Medulla oblongata (tissue), 1 donor: ENCODE measurements around the gene GSAP.
"Not testable (repeated sequence)": the region's sequence is repeated elsewhere in the genome, so short reads cannot be mapped to it uniquely, and the experiment has no call there.

ENCODE experiments used
- DNase-seq: peaks from one replicate; pipeline ENCODE4 v3.0.0-alpha.2; 2015; ENCODE audit errors: extremely low spot score

Gene GSAP

GRCh38 chr7:77354914-77355313, 61.2 kb downstream of the GSAP start:
- DNase-seq: no peak

DNA sequence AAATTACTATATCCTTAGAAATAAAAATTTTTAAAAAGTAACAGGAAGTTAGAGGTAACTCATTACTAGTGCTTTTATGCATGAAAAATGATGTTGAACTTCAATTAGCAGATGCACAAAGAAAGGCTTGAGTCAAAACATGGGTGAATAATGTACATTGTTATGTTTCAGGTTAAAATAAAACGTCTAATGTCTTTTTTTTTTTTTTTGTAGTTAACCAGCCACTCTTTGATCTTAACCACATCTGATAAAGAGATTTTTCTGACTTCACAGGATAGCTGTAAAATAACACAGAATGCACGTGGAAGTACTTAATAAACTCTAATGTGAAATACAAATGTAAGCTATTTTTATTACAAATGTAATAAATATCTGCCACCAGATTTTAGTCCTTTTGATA, 61.7 kb downstream of the GSAP start:
- no peak for DNase-seq

- no peak for DNase-seq
Measured at GRCh38 chr7:77353911-77354310, 62.2 kb downstream of the GSAP start.

GRCh38 chr7:77353407-77353721, 62.8 kb downstream of the GSAP start:
- DNase-seq: no peak

- DNase-seq: no peak
Measured at GRCh38 chr7:77352665-77353406, 63.3 kb downstream of the GSAP start.

- DNase-seq: peak; percentile 27
Measured at GRCh38 chr7:77351539-77352004, 64.6 kb downstream of the GSAP start.

- no peak for DNase-seq
Measured at GRCh38 chr7:77349141-77349540, 67.0 kb downstream of the GSAP start.

DNA sequence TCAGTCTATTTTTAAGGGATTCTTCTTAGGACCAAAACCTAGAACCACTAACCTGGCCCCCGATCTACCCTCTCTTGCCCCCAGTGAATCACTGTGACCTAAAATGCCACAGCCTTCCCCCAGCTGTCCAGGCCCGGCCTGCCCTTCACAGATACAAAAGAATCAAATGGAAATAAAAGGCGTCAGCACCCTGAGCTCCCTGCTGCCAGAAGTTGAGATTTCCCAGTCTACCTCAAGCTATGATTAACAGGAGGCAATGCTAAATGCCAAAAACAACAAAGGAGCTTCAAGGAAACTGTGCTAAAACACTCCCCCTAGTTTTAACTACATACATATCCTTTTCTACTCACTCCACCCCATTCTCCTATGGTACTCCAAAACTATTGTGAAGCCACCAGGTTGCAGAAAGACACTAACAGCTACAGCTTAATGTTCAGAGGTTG, 67.8 kb downstream of the GSAP start:
- DNase-seq: no peak

GRCh38 chr7:77346441-77346840, 69.7 kb downstream of the GSAP start:
- DNase-seq: no peak

DNA sequence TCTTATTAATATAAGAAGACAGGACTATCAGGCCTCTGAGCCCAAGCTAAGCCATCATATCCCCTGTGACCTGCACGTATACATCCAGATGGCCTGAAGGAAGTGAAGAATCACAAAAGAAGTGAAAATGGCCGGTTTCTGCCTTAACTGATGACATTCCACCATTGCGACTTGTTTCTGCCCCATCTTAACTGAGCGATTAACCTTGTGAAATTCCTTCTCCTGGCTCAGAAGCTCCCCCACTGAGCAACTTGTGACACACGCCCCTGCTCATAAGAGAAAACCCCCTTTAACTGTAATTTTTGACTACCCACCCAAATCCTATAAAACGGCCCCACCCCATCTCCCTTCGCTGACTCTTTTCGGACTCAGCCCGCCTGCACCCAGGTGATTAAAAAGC, 70.7 kb downstream of the GSAP start:
- not testable (repeated sequence) for DNase-seq

DNA sequence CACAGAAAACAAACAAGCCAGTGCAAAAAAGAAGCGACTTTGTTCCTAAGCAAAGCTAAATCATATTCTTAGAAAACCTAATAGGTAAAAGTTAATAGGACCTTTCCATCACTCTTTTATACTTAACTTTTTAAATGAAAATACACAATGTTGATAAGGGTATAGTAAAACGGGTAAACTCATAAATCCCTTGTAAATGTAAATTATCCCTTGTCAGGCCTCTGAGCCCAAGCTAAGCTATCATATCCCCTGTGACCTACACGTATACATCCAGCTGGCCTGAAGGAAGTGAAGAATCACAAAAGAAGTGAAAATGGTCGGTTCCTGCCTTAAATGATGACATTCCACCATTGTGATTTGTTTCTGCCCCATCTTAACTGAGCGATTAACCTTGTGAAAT, 76.4 kb downstream of the GSAP start:
- DNase-seq: no peak

- no peak for DNase-seq
Measured at GRCh38 chr7:77338883-77339629, 77.1 kb downstream of the GSAP start.

DNA sequence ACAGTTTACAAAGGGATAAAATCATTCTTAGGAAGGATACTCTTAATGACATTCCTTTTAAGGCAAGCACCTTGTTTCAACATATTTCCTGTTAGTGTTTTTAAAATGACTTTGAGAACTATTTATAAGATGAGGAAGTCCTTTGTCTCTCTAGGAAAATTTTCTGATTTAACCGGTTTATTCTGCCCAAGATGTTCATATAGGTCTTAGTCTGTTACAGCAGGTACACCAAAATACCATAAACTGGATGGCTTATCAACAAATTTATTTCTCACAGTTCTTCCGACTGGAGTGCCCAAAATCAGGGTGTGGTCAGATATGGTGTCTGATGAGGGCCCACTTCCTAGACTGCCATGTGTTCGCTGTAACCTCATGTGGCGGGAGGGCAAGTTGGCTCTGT, 77.9 kb downstream of the GSAP start:
- peak; percentile 19 for DNase-seq

DNA sequence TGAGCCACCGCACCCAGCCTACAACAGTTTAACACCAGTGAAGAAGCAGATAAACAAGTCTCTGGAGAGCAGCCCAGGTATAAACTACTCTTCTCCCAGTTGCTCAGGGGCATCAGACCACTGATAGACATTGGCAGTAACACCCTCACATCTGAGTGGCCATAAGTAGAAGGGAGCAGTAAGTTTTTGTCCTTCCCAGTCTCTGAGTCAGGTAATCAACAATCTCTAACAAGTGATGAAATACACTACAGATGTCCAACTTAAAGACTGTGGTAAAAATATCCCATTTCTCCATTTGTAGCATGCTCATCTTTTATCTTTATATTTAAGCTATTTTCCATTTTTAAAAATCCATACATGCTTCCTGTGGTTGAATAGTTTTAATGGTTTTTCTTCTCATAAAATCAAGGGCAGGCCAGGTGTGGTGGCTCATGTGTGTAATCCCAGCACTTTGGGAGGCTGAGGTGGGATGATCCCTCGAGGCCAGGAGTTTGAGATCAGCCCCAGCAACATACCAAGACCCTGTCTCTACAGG, 78.6 kb downstream of the GSAP start:
- no peak for DNase-seq

- DNase-seq: peak; percentile 38
Measured at GRCh38 chr7:77335581-77335980, 80.6 kb downstream of the GSAP start.

DNA sequence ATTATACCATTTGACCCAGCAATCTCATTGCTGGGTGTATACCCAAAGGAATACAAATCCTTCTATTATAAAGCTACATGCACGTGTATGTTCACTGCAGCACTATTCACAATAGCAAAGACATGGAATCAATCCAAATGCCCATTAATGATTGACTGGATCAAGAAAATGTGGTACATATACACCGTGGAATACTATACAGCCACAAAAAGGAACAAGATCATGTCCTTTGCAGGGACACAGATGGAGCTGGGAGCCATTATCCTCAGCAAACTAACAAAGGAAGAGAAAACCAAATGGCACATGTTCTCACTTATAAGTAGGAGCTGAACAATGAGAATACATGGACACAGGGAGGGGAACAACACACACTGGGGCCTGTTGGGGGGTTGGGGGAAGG, 82.1 kb downstream of the GSAP start:
- not testable (repeated sequence) for DNase-seq

DNA sequence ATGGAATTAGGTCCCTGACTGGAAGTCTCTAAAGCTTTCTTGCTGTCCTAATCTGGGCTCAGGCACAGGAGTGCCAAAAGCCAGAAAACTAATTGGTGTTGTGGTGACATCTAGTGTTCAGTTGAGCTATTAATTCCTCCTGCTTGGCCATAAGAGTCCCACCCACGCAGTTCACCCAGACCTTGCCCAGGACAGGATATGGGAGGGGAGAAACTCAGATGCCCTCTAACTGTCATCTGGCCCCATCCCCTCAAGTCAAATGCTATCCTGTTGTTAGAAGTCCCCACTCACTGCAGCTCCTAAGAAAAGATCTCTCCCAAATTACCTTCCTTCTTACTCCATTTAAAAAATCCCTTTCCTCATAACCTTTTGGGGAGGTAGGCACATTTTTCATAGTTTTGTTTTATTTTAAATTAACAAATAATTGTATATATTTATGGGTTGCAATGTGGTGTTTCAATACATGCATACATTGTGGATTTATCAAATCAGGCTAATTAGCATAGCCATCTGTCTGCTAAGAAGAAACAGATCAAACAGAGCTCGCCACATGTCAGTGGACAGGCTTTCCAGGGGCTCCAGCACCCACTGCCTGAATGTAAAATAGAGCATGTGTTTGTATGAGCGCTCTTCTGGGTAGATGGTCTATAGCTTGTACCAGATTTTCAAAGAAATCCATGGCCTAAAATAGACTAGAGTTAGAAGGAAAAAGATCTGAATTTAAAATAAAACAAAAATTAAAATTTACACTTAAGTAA, 84.0 kb downstream of the GSAP start:
- DNase-seq: peak; percentile 96

DNA sequence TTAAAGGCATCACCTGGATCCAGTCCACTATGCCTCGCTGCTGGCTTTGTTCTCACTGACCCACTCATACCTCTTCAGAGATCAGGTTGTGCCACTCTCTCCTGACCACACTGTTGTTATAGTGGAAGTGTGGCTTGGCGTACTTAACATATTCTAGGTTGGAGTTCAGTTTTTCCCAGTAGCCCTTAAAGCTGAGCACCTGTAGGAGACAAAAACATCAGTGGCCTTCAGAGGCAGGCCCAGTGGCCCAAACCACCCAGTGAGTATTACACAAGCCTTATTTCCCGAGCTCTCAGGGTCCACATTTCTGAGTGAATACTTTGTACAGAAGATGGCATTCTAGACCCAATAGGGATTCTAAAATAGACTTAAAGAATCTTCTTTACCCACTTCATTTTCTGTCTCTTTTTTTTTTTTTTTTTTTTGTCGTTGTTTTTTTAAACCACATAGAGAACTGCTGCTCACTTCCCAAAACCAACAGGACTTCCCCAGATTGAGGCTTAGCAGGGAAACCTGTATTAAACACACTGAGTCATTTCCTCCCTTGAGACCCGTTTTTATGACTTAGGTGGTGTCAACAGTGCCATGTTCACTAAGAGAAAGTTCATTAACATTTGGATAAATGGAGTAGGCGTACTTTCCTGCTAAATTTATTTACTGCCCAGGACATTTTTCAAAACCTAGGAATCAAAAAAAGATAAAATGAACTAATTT, 85.8 kb downstream of the GSAP start:
- DNase-seq: peak; percentile 38

GRCh38 chr7:77329466-77330168, 86.5 kb downstream of the GSAP start:
- DNase-seq: no peak

GRCh38 chr7:77328669-77329068, 87.5 kb downstream of the GSAP start:
- DNase-seq: no peak
